NB4 (cell line): ENCODE results near the gene EIF3K.
A peak's percentile ranks its signal among the peaks of the same experiment; 100 is the strongest.

Experiments
- DNase-seq: peaks from one replicate; pipeline ENCODE4 v3.0.0; 2010; ENCODE audit warnings: low read depth
- H3K4me3 ChIP-seq: one replicate; pipeline ENCODE4 v1.5.1; 2011; ENCODE audit warnings: mild to moderate bottlenecking, low read depth, low read length, moderate library complexity
- MYC ChIP-seq: IDR thresholded peaks from 2 replicates; pipeline ENCODE4 v1.6.1; 2011; ENCODE audit warnings: low read depth, low read length
- POLR2A ChIP-seq: IDR thresholded peaks from 2 replicates; pipeline ENCODE4 v1.6.1; 2011; ENCODE audit warnings: mild to moderate bottlenecking; ENCODE audit not compliant: insufficient read length; ENCODE audit errors: extremely low read depth
- TF ChIP-seq, protein P1 (sequence below): IDR thresholded peaks from 2 replicates; pipeline ENCODE4 v1.6.1; 2011; ENCODE audit warnings: low read depth, low read length
- TF ChIP-seq, protein P2 (sequence below): IDR thresholded peaks from one replicate; pipeline ENCODE4 v1.5.1; 2012; ENCODE audit warnings: low read depth, low read length

The EIF3K gene

GRCh38 chr19:38615007-38615581 lies 3.9 kb upstream of the EIF3K start:
- no peak for DNase-seq
- TF ChIP-seq MYC: no peak
- TF ChIP-seq, protein P1, sequence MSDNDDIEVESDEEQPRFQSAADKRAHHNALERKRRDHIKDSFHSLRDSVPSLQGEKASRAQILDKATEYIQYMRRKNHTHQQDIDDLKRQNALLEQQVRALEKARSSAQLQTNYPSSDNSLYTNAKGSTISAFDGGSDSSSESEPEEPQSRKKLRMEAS: no peak
- no peak for TF ChIP-seq POLR2A
- TF ChIP-seq, protein P2, sequence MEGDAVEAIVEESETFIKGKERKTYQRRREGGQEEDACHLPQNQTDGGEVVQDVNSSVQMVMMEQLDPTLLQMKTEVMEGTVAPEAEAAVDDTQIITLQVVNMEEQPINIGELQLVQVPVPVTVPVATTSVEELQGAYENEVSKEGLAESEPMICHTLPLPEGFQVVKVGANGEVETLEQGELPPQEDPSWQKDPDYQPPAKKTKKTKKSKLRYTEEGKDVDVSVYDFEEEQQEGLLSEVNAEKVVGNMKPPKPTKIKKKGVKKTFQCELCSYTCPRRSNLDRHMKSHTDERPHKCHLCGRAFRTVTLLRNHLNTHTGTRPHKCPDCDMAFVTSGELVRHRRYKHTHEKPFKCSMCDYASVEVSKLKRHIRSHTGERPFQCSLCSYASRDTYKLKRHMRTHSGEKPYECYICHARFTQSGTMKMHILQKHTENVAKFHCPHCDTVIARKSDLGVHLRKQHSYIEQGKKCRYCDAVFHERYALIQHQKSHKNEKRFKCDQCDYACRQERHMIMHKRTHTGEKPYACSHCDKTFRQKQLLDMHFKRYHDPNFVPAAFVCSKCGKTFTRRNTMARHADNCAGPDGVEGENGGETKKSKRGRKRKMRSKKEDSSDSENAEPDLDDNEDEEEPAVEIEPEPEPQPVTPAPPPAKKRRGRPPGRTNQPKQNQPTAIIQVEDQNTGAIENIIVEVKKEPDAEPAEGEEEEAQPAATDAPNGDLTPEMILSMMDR: no peak
- H3K4me3 ChIP-seq: no peak overlapping the region

GRCh38 chr19:38616265-38616664 lies 2.7 kb upstream of the EIF3K start:
- no peak for DNase-seq
- H3K4me3 ChIP-seq: no peak overlapping the region
- TF ChIP-seq POLR2A: no peak
- TF ChIP-seq, protein P1: no peak
- TF ChIP-seq MYC: no peak
- TF ChIP-seq, protein P2: no peak

GRCh38 chr19:38617283-38617763 lies 1.7 kb upstream of the EIF3K start:
- DNase-seq: peak; percentile 39
- TF ChIP-seq POLR2A (no peak), MYC (no peak)
- TF ChIP-seq, protein P2: no peak
- TF ChIP-seq, protein P1: no peak
- H3K4me3 ChIP-seq: peak overlapping the region; percentile 48

DNA sequence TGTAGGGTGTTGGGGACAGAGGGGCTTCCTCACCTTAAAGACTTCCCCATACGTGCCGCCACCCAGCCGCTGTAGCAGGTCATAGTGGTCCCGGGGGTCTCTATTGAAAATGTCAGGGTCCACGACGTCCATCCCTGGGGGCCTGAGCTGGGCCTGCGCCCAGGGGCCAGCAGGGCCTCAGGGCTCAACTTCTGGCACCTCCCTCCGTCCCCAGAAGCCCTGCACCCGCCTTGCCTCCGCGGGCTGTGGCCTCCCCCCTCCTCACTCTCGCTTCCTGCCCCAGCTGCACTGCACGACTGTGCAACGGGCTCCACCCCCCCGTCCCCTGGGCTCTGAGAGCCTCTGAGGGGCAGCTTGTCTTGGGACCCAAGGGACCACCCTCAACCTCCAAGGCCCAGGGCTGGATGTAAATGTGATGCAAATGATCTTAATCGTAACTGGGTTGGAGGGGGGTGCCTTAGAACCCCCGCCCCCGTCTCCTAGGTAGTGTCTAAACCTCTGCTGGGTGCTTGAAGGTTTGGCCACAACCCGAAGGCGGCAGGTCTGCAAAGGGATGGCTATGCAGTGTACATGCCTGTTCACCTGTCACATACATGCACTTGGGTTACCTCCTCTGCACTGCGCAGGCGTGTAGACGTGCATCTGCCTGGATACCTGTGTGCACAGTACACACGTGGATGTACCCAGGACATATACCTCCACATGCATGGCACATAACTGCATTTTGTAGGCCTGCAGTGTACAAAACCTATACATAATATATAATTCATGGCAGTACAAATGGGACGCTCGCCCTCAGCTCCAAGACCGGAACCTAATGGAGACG lies 1.0 kb upstream of the EIF3K start, which contains the start of gene MAP4K1:
TSS of gene MAP4K1 (minus strand) at position 190 of the 826 bp plus-strand sequence. CDS start at position 132, 58 bp downstream.
- TF ChIP-seq, protein P2: no peak
- TF ChIP-seq MYC (no peak; the same call in 1 of the 2 replicates), POLR2A (no peak)
- TF ChIP-seq, protein P1: peak; percentile 53
- DNase-seq: peak; percentile 92
- peak within 1 kb of the TSS; percentile 65 for H3K4me3 ChIP-seq

DNA sequence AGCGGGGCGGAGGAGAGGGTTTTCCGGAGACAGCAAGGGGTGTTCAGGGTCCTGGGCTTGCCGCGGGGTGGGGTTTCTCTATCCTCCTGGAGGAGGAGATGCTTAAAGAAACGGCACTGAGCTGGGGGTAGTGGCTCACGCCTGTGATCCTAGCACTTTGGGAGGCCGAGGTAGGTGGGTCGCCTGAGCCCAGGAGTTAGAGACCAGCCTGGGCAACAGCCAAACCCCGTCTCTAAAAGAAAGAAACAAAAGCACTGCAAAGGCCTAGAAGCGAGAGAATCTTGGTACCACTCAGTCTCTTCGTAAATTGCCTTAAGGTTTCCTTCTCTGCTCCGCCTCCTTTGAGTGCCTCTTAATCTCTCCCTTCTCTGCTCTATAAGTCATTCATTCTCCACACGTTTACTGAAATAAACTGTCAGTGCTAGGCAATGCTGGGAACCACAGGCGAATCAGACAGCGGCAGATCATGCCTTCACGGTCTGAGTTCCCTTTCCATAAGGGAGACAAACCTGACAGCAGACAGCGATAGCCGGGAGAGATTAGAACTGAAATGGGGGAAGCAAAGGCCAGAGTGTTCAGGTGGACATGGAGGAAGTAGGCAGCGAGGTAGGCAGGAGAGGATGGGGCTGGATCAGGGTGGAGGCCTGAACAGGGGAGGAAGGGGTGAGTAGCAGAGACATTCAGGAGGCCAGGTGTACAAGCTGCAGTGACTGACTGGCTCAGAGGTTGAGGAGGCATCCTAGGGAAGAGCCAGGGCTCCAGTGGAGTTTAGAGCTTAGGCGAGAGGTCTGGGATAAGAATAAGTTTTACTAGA lies 580 bp downstream of the EIF3K start:
- DNase-seq: no peak
- TF ChIP-seq, protein P2: no peak
- TF ChIP-seq, protein P1: no peak
- TF ChIP-seq POLR2A (no peak), MYC (no peak)
- peak overlapping the region; percentile 98 for H3K4me3 ChIP-seq
